GM15510 (cell line): ENCODE measurements around the gene MIEN1.

ENCODE experiments used
- POLR2A ChIP-seq: IDR thresholded peaks from 3 replicates; pipeline ENCODE4 v1.6.1; 2011; ENCODE audit warnings: borderline replicate concordance; ENCODE audit not compliant: insufficient read length; ENCODE audit errors: extremely low read depth

MIEN1 gene

DNA sequence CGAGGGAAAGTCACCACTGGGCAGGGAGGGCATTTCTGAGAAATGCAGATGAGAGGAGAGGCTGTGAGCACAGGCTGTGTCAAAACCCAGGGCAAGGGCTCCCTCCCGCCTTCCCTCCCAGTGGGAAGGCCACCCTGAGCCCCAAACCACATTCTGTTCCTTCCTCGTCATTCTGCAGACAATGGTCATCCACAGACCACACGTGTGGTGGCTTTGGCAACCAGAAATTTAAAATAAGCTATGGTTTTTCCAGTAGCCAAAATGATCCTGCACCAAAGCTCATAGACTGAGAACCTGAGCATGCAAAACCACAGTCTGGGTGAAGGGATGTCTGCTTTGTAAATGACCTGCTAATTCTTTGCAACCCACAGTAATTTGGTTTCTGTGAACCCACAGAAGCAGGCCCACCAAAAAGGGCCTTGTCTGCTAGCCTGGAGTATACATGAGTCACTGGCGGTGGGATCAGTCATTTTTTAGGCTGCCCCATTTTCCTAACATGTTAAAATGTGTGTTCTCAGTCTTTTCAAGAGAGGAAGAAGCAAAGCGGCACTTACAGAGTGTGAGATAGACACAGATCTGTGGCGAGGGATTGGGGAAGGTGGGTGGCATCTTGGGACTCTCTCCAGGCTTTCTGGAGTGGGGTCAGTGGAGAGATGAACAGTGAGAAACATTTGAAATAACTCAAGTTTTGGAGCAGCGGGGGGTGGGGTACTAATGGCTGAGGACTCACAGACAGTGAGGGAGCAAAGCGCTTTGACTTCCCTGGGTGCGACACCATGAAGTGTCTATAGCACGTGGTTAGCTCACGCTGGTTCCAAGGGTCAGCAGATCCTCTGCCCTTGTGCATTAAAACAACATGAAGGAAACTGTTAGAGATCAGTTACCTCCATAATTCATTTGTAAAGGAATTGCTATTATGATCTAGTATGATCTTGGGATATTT is 27.9 kb upstream of the MIEN1 start:
- TF ChIP-seq POLR2A, result peak; percentile 17

DNA sequence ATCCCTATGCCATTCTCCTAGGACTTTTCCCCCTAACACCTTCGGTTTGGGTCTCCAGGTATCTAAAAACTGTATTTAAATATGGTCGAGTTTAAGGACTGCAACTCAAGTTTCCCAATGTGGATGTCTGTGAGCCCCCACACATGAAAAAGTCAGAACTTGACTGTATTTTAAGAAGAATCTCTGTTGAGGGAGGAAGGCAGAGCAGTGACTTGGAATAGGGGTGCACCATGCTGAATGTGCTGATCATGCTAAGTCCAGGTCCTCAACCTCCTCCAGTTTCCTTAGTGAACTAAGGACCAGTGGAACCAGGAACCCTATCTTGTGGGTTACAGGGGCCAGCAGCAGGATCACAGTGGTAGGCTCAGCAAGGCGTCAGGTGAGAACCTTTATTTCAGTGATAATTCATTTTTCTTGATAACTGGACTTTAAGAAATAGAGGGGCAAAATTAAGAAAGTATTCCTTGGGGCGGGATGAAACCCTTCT is 26.9 kb upstream of the MIEN1 start:
- TF ChIP-seq POLR2A, result no peak

DNA sequence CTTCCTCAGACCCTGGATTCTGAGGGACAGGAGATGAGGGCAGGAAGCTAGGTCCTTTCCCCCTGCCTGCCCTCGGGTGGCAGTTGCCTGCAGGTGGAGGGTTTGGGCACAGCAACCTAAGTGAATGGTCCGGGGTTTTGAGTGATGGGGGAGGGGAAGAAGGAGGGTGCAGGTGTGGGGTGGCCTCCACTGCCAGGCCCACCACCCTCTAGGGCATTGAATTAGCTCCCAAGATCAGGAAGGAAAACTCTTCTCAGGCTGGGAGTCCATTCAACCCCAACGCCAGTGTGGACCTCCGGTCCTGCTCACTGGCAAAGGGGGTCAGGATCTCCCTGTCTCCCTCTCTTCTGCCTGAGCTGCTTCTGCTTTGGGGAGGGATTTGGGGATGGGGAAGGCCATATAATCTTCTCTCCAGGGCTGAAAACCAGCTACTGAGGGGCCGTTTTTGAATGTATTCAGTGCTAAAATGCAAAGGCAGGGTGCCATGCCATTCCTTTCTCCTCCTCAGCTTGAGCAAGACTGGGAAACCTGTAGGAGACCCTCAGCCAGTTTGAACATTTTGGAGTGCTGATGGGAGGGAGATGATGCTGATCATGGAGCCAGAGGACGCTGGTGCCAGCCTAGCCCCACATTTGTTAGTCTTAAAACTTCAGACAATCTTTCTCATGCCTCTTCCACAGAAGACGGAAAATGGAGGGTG is 26.2 kb upstream of the MIEN1 start:
- TF ChIP-seq POLR2A, result peak; percentile 10

DNA sequence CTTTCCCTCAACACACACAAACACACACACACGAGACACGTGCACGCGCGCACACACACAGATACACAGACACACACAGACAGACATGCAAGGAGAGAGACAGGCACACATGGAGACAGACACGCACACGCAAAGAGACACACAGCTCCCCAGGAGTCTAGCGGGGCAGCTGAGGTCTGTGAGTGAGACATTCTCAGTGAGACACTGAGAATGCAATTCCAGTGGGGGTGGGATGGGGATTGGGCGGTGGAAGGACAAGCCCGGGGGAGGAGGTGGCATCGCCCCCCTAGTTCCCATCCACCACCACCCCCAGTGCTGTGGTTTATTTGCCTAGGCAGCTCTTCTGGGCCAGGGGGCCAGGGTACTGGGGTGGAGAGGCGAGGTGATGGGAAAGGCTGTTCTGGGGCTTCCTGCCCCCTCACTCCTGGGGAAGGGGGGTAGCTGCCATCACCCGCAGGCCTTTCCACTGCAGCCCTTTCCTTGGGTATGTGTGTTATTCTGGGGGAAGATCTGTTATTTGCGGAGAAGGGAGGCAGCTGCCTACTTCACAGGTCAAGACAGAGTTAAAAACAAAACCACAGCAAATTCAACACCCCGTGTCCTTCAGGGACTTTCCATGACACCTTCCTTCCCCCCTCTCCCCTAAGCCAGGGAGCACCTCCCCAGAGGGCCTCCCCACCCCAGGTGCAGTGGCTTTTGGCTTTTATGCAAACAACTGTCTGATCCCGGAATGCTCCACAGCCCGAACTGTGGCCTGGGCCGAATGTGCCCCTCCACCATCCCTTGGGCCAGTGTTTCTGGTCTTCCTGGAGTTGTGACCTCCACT is 25.4 kb upstream of the MIEN1 start:
- TF ChIP-seq POLR2A, result peak; percentile 30

DNA sequence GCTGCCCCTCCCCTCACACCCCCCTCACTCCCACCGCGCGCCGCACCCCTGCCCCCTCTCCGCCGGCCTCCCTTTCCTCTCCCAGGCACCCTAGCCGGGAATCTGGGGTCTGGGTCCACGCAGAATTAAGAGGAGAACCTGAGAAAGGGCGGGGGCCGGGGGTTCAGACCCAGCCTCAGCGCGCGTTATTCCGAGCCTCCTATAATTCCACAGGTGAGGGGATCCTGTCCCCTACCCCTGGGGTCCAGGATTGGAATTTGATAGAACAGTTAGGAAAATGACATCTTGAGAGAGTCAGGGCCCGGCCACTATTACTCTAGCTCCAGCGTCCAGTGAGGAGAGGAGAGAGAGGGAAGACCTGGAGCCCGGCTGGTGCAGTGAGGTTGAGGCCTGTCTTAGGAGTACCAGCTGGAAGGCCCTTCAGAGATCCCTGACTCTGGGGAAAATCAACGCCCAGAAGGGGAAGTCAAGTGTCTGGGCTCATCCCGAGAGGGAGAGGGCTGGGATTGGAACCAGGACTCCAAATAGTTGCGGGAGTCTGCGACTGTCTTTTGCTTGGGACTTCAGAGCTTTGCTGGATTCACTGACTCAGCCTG is 24.7 kb upstream of the MIEN1 start:
- TF ChIP-seq POLR2A, result no peak

DNA sequence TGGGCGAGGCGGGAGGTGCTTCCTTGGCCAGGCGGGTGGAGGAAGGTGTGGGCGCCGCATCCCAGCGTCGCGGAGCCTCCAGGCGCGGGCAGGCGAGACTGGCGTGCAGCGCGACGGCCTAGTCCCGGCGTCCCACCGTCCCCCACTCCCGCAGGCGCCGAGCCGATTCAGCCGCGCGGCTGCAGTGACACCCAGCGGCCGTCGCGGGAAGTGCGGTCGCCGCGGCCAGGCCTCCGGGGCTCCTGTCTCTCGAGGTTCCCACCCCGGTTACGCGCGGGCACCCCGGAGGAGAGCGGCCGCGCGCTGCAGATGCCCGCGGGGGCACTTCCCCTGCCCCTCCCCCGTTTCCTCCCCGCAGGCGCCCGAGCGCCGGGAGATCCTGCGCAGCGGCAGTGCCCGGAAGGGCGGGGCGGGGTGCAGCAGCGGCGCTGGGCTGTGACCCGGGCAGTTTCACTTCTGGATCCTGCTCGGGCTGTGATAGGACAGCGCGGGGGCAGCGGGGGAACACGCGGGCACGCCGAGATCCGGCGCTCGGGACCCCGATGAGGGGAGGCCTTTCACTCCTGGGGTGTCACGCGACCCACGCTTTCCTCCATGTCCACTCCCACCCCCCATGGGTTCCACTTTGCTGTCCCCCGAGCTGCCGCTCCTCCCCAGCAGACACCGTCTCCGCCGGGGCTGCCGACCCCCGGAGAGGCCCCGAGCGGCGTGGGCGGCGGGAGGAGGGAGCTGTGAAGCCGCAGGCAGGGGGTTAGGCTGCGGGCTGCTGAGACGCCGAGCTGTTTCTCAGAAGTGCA is 24.0 kb upstream of the MIEN1 start:
- TF ChIP-seq POLR2A, result peak; percentile 45

DNA sequence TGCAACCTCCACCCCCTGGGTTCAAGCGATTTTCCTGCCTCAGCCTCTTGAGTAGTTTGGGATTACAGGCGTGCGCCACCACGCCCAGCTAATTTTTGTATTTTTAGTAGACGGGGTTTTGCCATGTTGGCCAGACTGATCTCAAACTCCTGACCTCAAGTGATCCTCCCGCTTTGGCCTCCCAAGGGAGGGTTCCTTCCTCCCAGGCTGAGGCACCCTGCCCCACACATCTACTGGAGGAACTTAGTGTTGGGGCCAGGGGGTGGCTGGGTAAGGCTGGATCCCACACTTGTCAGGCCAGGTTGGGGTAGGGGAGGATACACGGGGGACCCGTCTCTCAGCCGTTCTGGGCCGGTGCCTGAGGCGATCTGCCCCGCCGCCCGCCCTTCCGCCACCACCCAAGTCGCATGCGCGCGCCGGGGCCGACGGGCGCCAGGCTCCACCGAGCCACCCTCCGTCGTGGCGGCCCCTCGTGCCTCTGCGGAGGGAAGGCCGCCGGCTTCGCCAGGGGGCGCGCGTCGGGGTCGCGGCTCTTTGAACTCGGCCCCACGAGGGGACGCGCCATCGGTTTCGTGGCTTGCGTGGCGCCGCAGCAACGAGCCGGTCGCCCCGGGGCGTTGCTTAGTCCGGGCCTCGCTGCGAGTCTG is 23.3 kb upstream of the MIEN1 start:
- peak; percentile 65 for TF ChIP-seq POLR2A

DNA sequence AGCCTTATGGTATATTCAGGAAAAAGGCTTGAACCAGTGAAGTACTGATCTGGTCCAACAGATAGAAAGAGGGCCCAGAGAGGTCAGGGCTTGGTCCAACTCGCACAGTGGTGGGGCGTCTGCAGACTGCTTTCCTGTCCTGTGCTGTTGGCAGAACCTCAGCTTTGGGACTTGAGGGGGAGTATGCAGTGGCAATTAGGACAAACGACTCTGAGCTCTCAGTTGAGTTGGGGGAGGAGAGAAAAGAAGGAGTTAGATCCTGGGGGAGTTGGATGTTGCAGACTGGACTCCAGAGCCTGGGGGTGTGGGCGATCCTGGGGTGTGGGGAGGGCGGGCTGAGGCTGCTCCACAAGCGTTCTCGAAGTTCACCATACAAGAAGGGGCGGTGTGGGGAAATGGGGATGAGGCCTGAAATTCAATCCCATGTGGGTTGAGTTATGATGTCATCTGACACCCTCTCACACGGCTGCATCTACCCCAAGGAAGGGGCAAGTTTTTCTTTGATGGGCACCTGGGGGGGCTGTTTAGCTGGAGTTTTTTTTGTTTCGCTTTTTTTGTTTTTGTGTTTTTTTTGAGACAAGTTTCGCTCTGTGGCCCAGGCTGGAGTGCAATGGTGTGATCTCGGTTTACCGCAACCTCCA is 22.0 kb upstream of the MIEN1 start:
- TF ChIP-seq POLR2A, result no peak

DNA sequence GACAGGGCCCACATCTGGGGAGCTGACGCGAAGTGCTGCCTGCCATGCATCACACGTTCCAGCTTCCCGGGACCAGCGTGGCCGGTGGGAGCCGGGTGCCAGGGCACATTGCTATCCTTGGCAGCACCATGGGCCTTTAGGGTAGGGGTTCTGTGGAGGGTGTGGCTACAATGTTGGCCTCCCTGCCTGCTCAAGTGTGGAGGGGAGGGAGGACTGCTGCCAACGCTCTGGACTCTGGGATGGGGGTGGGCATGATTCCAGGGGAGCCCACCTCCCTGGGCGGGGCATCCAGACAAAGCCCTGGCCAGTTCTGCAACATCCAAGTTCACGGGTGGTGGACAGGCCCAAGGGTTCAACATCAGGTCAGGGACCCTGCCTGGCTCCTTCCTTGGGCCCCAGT is 21.3 kb upstream of the MIEN1 start:
- TF ChIP-seq POLR2A, result no peak

DNA sequence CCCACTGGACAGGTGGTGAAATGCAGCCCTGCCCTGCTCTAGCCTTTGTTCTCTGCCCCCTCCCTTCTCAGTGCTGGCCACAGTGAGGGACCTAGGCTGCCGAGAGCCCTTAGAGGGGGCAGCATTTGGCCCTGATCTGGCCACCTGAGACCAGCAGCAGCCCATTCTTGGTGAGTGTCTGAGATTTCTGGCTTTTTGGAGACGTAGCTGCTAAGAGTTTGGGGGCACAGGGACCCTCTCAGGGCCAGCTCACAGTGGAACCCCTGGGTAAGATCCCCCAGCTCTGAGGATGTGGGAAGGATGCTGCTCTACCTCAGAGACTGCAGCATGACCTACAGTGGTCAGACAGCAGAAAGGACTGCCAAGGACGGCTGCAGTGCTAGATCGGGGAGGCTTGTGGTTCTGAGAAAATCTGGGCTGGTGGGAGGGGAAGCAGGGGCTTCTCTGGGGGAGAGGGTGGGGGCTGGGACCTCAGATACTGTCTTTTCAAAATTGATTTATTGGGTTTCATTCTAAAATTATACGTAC is 20.7 kb upstream of the MIEN1 start:
- TF ChIP-seq POLR2A, result no peak

DNA sequence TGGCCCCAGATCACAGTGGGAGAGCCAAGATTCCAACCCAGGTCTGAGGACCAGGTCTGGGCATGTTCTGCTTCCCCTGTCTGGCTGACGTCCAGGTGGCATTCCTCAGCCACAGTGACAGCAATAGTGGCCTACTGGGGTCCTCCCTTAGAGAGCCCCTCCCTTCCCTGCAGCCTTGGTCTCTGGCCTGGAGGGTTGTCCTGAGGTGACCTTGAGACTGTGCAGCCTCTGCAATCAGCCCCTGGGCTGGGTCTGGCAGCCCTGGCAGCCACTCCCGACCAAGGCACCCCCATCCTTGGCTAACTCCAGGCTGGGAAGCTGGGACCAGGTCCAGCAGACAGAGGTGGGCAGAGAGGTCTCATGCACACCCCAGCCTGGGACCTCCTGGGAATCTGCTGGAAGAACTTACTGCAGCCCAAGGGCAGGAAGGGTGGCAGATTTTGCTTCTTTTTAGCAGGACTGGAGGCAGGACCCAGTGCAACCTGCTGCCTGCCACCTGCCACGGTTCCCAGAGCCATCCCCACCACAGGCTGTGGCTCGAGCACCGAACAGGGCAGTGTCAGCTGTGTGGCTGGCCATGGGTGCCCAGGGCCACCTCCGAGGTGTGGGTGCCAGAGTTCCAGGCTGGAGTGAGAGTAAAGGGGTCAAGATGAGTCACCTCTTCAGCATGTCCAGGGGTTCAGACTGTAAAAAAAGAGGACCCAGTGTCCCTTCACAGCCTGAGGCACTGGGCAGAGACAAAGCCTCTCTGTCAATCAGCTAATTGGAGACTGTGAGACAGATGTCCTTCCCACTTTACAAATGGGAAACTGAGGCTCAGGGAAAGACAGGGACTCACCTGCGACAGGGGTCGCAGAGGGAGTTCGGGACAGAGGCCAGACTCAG is 20.0 kb upstream of the MIEN1 start:
- TF ChIP-seq POLR2A, result no peak

DNA sequence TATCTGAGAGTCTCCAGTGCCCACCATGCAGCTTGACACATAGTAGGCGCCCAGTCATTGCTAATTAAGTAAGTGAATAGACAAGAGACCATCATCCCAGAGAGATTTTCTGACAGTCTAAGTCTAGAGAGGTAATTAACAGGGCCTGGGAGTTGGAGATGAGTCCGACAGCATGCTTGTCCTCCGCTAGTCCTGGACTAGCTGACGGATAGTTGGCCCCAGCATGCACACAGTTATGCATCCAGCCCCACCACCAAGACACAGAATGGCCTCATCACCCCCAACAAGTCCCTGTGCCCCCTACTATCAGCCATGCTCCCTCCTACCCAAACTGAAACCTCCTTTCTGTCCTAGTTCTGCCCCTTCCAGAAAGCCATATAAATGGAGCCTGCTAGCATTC is 17.4 kb upstream of the MIEN1 start:
- no peak for TF ChIP-seq POLR2A
